WTC11 (cell line): Measurements from ENCODE around the gene PERP. TPM values are rescaled to one million over a fixed set of nuclear protein-coding genes. Genes with fewer than 3 reads are reported as not detected.
A peak's percentile ranks its signal among the peaks of the same experiment; 100 is the strongest.

Source experiments
- CBFB ChIP-seq: sonication (generic); formaldehyde crosslinking; IDR thresholded peaks from 2 replicates; pipeline ENCODE4 v1.8.1; 2022; ENCODE audit warnings: mild to moderate bottlenecking, low read depth, missing genetic modification reagents
- CDX4 ChIP-seq: fragments of 250-450 bp; sonication (Bioruptor Pico); IDR thresholded peaks from 2 replicates; pipeline ENCODE4 v1.9.0; 2021; ENCODE audit warnings: moderate library complexity, mild to moderate bottlenecking, inconsistent platforms, borderline replicate concordance
- ELF4 ChIP-seq: sonication (generic); formaldehyde crosslinking; IDR thresholded peaks from 2 replicates; pipeline ENCODE4 v1.8.1; 2022; ENCODE audit warnings: low read depth, mild to moderate bottlenecking, moderate library complexity, missing genetic modification reagents
- ESRRA ChIP-seq: sonication (generic); formaldehyde crosslinking; IDR thresholded peaks from 2 replicates; pipeline ENCODE4 v1.8.1; 2022; ENCODE audit warnings: mild to moderate bottlenecking, missing genetic modification reagents, borderline replicate concordance
- FOXK1 ChIP-seq: sonication (generic); formaldehyde crosslinking; IDR thresholded peaks from 2 replicates; pipeline ENCODE4 v1.8.0; 2022; ENCODE audit warnings: mild to moderate bottlenecking, moderate library complexity, missing genetic modification reagents
- GABPB1 ChIP-seq: sonication (generic); formaldehyde crosslinking; IDR thresholded peaks from 2 replicates; pipeline ENCODE4 v1.8.1; 2023; ENCODE audit warnings: mild to moderate bottlenecking, missing genetic modification reagents
- IRF2 ChIP-seq: sonication (generic); formaldehyde crosslinking; IDR thresholded peaks from 2 replicates; pipeline ENCODE4 v1.8.0; 2022; ENCODE audit warnings: low read depth, missing genetic modification reagents, borderline replicate concordance
- MXD4 ChIP-seq: fragments of 250-450 bp; sonication (Bioruptor Pico); IDR thresholded peaks from 2 replicates; pipeline ENCODE4 v1.8.0; 2021; ENCODE audit warnings: mild to moderate bottlenecking, moderate library complexity, borderline replicate concordance
- NFATC4 ChIP-seq: fragments of 250-450 bp; sonication (Bioruptor Pico); IDR thresholded peaks from 2 replicates; pipeline ENCODE4 v1.9.0; 2021; ENCODE audit warnings: mild to moderate bottlenecking
- NR3C1 ChIP-seq: sonication (generic); formaldehyde crosslinking; conservative IDR thresholded peaks from 2 replicates; pipeline ENCODE4 v1.8.1; 2023; ENCODE audit warnings: low read depth, mild to moderate bottlenecking, missing genetic modification reagents
- PREB ChIP-seq: sonication (generic); formaldehyde crosslinking; IDR thresholded peaks from 2 replicates; pipeline ENCODE4 v1.8.1; 2022; ENCODE audit warnings: mild to moderate bottlenecking, missing genetic modification reagents, moderate library complexity, borderline replicate concordance
- RELA ChIP-seq: sonication (generic); formaldehyde crosslinking; IDR thresholded peaks from 2 replicates; pipeline ENCODE4 v1.8.1; 2022; ENCODE audit warnings: missing genetic modification reagents, mild to moderate bottlenecking, borderline replicate concordance
- RORB ChIP-seq: fragments of 250-450 bp; sonication (Bioruptor Pico); IDR thresholded peaks from 2 replicates; pipeline ENCODE4 v1.9.0; 2021; ENCODE audit warnings: mild to moderate bottlenecking
- SP1 ChIP-seq: sonication (generic); formaldehyde crosslinking; conservative IDR thresholded peaks from 2 replicates; pipeline ENCODE4 v1.8.1; 2022; ENCODE audit warnings: missing genetic modification reagents
- TCF7 ChIP-seq: sonication (generic); formaldehyde crosslinking; IDR thresholded peaks from 2 replicates; pipeline ENCODE4 v1.8.0; 2022; ENCODE audit warnings: mild to moderate bottlenecking, low read depth, missing genetic modification reagents, moderate library complexity
- USF1 ChIP-seq: sonication (generic); formaldehyde crosslinking; IDR thresholded peaks from 2 replicates; pipeline ENCODE4 v1.8.0; 2022; ENCODE audit warnings: mild to moderate bottlenecking, missing genetic modification reagents
- USF2 ChIP-seq: sonication (generic); formaldehyde crosslinking; IDR thresholded peaks from 2 replicates; pipeline ENCODE4 v1.8.1; 2023; ENCODE audit warnings: mild to moderate bottlenecking, missing genetic modification reagents, moderate library complexity
- ZNF263 ChIP-seq: sonication (generic); formaldehyde crosslinking; IDR thresholded peaks from 2 replicates; pipeline ENCODE4 v1.8.1; 2022; ENCODE audit warnings: low read depth, mild to moderate bottlenecking, moderate library complexity, missing genetic modification reagents
- ZNF416 ChIP-seq: fragments of 250-450 bp; sonication (Bioruptor Pico); IDR thresholded peaks from 2 replicates; pipeline ENCODE4 v1.9.0; 2021; ENCODE audit warnings: mild to moderate bottlenecking, inconsistent platforms
- ZNF425 ChIP-seq: fragments of 250-450 bp; sonication (Bioruptor Pico); conservative IDR thresholded peaks from 2 replicates; pipeline ENCODE4 v1.9.0; 2021; ENCODE audit warnings: mild to moderate bottlenecking
- total RNA-seq: library from RNA; stranded (reverse); gene quantifications from 3 replicates; pipeline ENCODE4 v1.2.3, GENCODE V29; 2021
- TF ChIP-seq, protein P1 (sequence below): fragments of 200-600 bp; IDR thresholded peaks from 2 replicates; pipeline ENCODE4 v1.8.0; 2022; ENCODE audit warnings: antibody characterized with exemption
- TF ChIP-seq, protein P2 (sequence below): sonication (generic); formaldehyde crosslinking; IDR thresholded peaks from 2 replicates; pipeline ENCODE4 v1.8.1; 2022; ENCODE audit warnings: mild to moderate bottlenecking, moderate library complexity, missing genetic modification reagents
- TF ChIP-seq, protein P3 (sequence below): sonication (generic); formaldehyde crosslinking; IDR thresholded peaks from 2 replicates; pipeline ENCODE4 v1.8.0; 2022; ENCODE audit warnings: missing genetic modification reagents
- TF ChIP-seq, protein P4 (sequence below): sonication (generic); formaldehyde crosslinking; IDR thresholded peaks from 2 replicates; pipeline ENCODE4 v1.8.0; 2023; ENCODE audit warnings: missing genetic modification reagents
- TF ChIP-seq, protein P5 (sequence below): sonication (generic); formaldehyde crosslinking; IDR thresholded peaks from 2 replicates; pipeline ENCODE4 v1.8.1; 2023; ENCODE audit warnings: mild to moderate bottlenecking, missing genetic modification reagents

Gene PERP
- total RNA-seq, 1 experiment from 2014 or later, result 26.9 TPM

DNA sequence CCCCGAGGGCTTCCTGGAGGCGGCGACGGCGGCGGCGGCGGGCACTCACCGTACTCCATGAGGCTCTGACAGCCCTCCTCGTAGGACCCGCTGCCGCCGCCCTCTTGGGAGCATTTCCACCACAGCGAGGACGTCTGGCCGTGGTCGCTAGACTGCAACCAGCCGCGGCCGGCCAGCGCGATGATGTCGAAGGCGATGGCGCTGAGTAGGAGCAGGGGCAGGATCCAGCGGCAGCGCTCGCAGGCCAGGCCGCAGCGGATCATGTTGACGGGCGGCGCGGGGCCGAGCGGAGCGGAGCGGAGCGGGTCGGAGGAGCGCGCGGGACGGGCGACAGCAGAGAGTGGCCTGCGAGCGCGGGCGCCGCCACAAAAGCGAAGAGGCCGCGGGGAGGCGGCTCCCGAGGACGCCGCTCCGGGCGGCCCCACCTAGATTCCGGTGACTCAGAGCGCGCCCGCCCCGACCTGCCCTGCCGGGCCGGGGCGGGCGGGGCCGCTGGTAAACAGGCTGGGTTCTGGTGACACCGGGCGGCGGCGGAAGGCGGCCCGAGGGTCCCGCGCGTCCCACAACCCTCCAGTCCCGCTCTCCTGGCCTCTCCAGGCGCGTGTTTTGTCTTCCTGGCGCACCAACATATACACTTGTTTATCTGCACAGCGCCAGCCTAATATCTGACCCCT is at the start of gene PERP (continued):
- no peak for TF ChIP-seq RORB (CRISPR knock-in tag)
- no peak for TF ChIP-seq NFATC4 (CRISPR knock-in tag)
- no peak for TF ChIP-seq IRF2
- TF ChIP-seq SP1 (CRISPR knock-in tag), result peak; percentile 40; the same call in 1 of the 2 replicates
- TF ChIP-seq GABPB1 (CRISPR knock-in tag), result 0 out of 2 replicates have a peak, but pooled peaks have one; percentile 31
- no peak for TF ChIP-seq CDX4
- TF ChIP-seq PREB (CRISPR knock-in tag), result no peak
- TF ChIP-seq, protein P1, sequence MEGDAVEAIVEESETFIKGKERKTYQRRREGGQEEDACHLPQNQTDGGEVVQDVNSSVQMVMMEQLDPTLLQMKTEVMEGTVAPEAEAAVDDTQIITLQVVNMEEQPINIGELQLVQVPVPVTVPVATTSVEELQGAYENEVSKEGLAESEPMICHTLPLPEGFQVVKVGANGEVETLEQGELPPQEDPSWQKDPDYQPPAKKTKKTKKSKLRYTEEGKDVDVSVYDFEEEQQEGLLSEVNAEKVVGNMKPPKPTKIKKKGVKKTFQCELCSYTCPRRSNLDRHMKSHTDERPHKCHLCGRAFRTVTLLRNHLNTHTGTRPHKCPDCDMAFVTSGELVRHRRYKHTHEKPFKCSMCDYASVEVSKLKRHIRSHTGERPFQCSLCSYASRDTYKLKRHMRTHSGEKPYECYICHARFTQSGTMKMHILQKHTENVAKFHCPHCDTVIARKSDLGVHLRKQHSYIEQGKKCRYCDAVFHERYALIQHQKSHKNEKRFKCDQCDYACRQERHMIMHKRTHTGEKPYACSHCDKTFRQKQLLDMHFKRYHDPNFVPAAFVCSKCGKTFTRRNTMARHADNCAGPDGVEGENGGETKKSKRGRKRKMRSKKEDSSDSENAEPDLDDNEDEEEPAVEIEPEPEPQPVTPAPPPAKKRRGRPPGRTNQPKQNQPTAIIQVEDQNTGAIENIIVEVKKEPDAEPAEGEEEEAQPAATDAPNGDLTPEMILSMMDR, result no peak
- no peak for TF ChIP-seq MXD4
- TF ChIP-seq USF1 (CRISPR knock-in tag), result no peak
- TF ChIP-seq RELA (CRISPR knock-in tag), result no peak
- no peak for TF ChIP-seq ZNF425 (CRISPR knock-in tag)
- 0 out of 2 replicates have a peak, but pooled peaks have one; percentile 28 for TF ChIP-seq ZNF263 (CRISPR knock-in tag)
- no peak for TF ChIP-seq CBFB (CRISPR knock-in tag)
- TF ChIP-seq, protein P2, sequence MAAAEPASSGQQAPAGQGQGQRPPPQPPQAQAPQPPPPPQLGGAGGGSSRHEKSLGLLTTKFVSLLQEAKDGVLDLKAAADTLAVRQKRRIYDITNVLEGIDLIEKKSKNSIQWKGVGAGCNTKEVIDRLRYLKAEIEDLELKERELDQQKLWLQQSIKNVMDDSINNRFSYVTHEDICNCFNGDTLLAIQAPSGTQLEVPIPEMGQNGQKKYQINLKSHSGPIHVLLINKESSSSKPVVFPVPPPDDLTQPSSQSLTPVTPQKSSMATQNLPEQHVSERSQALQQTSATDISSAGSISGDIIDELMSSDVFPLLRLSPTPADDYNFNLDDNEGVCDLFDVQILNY (CRISPR knock-in tag), result no peak
- no peak for TF ChIP-seq ESRRA (CRISPR knock-in tag)
- no peak for TF ChIP-seq NR3C1 (CRISPR knock-in tag)
- TF ChIP-seq ZNF416 (CRISPR knock-in tag), result no peak
- no peak for TF ChIP-seq USF2
- TF ChIP-seq, protein P3, sequence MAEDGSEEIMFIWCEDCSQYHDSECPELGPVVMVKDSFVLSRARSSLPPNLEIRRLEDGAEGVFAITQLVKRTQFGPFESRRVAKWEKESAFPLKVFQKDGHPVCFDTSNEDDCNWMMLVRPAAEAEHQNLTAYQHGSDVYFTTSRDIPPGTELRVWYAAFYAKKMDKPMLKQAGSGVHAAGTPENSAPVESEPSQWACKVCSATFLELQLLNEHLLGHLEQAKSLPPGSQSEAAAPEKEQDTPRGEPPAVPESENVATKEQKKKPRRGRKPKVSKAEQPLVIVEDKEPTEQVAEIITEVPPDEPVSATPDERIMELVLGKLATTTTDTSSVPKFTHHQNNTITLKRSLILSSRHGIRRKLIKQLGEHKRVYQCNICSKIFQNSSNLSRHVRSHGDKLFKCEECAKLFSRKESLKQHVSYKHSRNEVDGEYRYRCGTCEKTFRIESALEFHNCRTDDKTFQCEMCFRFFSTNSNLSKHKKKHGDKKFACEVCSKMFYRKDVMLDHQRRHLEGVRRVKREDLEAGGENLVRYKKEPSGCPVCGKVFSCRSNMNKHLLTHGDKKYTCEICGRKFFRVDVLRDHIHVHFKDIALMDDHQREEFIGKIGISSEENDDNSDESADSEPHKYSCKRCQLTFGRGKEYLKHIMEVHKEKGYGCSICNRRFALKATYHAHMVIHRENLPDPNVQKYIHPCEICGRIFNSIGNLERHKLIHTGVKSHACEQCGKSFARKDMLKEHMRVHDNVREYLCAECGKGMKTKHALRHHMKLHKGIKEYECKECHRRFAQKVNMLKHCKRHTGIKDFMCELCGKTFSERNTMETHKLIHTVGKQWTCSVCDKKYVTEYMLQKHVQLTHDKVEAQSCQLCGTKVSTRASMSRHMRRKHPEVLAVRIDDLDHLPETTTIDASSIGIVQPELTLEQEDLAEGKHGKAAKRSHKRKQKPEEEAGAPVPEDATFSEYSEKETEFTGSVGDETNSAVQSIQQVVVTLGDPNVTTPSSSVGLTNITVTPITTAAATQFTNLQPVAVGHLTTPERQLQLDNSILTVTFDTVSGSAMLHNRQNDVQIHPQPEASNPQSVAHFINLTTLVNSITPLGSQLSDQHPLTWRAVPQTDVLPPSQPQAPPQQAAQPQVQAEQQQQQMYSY (CRISPR knock-in tag), result no peak
- TF ChIP-seq, protein P4, sequence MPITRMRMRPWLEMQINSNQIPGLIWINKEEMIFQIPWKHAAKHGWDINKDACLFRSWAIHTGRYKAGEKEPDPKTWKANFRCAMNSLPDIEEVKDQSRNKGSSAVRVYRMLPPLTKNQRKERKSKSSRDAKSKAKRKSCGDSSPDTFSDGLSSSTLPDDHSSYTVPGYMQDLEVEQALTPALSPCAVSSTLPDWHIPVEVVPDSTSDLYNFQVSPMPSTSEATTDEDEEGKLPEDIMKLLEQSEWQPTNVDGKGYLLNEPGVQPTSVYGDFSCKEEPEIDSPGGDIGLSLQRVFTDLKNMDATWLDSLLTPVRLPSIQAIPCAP, result no peak
- TF ChIP-seq TCF7, result no peak
- TF ChIP-seq FOXK1 (CRISPR knock-in tag), result no peak
- TF ChIP-seq ELF4, result no peak
- TF ChIP-seq, protein P5, sequence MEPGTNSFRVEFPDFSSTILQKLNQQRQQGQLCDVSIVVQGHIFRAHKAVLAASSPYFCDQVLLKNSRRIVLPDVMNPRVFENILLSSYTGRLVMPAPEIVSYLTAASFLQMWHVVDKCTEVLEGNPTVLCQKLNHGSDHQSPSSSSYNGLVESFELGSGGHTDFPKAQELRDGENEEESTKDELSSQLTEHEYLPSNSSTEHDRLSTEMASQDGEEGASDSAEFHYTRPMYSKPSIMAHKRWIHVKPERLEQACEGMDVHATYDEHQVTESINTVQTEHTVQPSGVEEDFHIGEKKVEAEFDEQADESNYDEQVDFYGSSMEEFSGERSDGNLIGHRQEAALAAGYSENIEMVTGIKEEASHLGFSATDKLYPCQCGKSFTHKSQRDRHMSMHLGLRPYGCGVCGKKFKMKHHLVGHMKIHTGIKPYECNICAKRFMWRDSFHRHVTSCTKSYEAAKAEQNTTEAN (CRISPR knock-in tag), result no peak
